Breast epithelium (tissue), 4 donors: ENCODE measurements around the gene TMSB15A. TPM values are rescaled to one million over a fixed set of nuclear protein-coding genes. Genes with fewer than 3 reads are reported as not detected.
"Not testable (repeated sequence)": the region's sequence is repeated elsewhere in the genome, so short reads cannot be mapped to it uniquely, and the experiment has no call there.

ENCODE experiments used
- DNase-seq, 2 donors: peaks; one replicate each; pipeline ENCODE4 v3.0.0-alpha.2; 2019; ENCODE audit warnings: low spot score in 2 of 2
- H3K27ac ChIP-seq, 2 donors: fragments of 200-600 bp; sonication (generic) in 1 of 2; one replicate each; pipeline ENCODE4 v1.5.1; 2016 to 2019; ENCODE audit warnings: mild to moderate bottlenecking in 1 of 2
- H3K27me3 ChIP-seq, 2 donors: fragments of 200-600 bp; sonication (generic) in 1 of 2; one replicate each; pipeline versions ENCODE4 v1.5.1 to v1.6.0; 2017 to 2019; ENCODE audit warnings: control low read depth in 1 of 2, mild to moderate bottlenecking in 1 of 2
- H3K36me3 ChIP-seq: fragments of 200-600 bp; one replicate; pipeline ENCODE4 v1.5.1; 2019
- H3K4me1 ChIP-seq, 2 donors: fragments of 200-600 bp; sonication (generic); one replicate each; pipeline ENCODE4 v1.5.1; 2016 to 2019; ENCODE audit warnings: control low read depth in 1 of 2
- H3K4me3 ChIP-seq, 3 donors: fragments of 200-600 bp; sonication (generic); 1 replicate in 2 of 3; 2 replicates in 1 of 3; pipeline ENCODE4 v1.5.1; 2016 to 2019; ENCODE audit warnings: mild to moderate bottlenecking in 3 of 3, moderate library complexity in 2 of 3
- H3K9me3 ChIP-seq, 2 donors: fragments of 200-600 bp; sonication (generic) in 1 of 2; one replicate each; pipeline ENCODE4 v1.5.1; 2016 to 2019; ENCODE audit warnings: control low read depth in 1 of 2
- CTCF ChIP-seq, 3 donors: fragments of 450-650 bp; IDR thresholded peaks; one replicate each; pipeline ENCODE4 v1.5.1; 2016 to 2017; ENCODE audit warnings: antibody characterized with exemption in 3 of 3, mild to moderate bottlenecking in 3 of 3, moderate library complexity in 3 of 3
- POLR2A ChIP-seq: fragments of 450-650 bp; IDR thresholded peaks from one replicate; pipeline ENCODE4 v1.6.1; 2016; ENCODE audit warnings: antibody characterized with exemption, mild to moderate bottlenecking, moderate library complexity
- POLR2AphosphoS5 ChIP-seq, 3 donors: sonication (generic); formaldehyde crosslinking; IDR thresholded peaks; one replicate each; pipeline ENCODE4 v1.6.1; 2017; ENCODE audit warnings: antibody characterized with exemption in 3 of 3
- intact Hi-C: fragments of 100-400 bp; cut with DNase I; formaldehyde crosslinking; loops from one replicate; pipeline ENCODE4 v1.15.1; 2023; ENCODE audit warnings: low total_unique reads
- total RNA-seq, 3 donors: library from RNA; depleted of rRNA; stranded (reverse); fragments of >200 nt; gene quantifications; one replicate each; pipeline ENCODE4 v1.1.0, GENCODE V29; 2016

The TMSB15A gene
- total RNA-seq, 3 donors from 2014 or later: 1.3 to 1.6 (median 1.4) TPM

- H3K4me1 ChIP-seq: no peaks in the 10 kb centered on the region
- DNase-seq: no peak
- peaks cover 0 to 17% of the 10 kb centered on the region in 2 donors for H3K27me3 ChIP-seq
- no peaks in the 10 kb centered on the region for H3K36me3 ChIP-seq
- no peak overlapping the region for H3K27ac ChIP-seq
- TF ChIP-seq POLR2A (no peak), POLR2AphosphoS5 (IDR thresholded peaks at IDR 0.05) (no peak), CTCF (IDR thresholded peaks at IDR 0.05) (no peak)
- intact Hi-C loops: no loop called here
- H3K4me3 ChIP-seq: no peak overlapping the region
- H3K9me3 ChIP-seq: peaks cover 0 to 5% of the 10 kb centered on the region in 2 donors
Observed at GRCh38 chrX:102535958-102536357, 19.4 kb upstream of the TMSB15A start.

- Histone ChIP-seq H3K27me3 (peaks cover 0 to 45% of the 10 kb centered on the region in 2 donors), H3K9me3 (no peaks in the 10 kb centered on the region), H3K4me3 (peak overlapping the region in 2 of 3 donors; percentile 48 to 63), H3K36me3 (no peaks in the 10 kb centered on the region), H3K4me1 (no peaks in the 10 kb centered on the region), H3K27ac (no peak overlapping the region)
- no peak for DNase-seq
- intact Hi-C loops: no loop called here
- TF ChIP-seq CTCF (IDR thresholded peaks at IDR 0.05) (no peak), POLR2AphosphoS5 (IDR thresholded peaks at IDR 0.05) (no peak), POLR2A (no peak)
Observed at GRCh38 chrX:102517326-102517725, 787 bp upstream of the TMSB15A start.

- TF ChIP-seq CTCF (IDR thresholded peaks at IDR 0.05): no peak
- TF ChIP-seq POLR2AphosphoS5 (IDR thresholded peaks at IDR 0.05): no peak
- Histone ChIP-seq H3K27ac (no peak overlapping the region), H3K4me1 (no peaks in the 10 kb centered on the region), H3K27me3 (peaks cover 0 to 62% of the 10 kb centered on the region in 2 donors), H3K9me3 (no peaks in the 10 kb centered on the region), H3K36me3 (no peaks in the 10 kb centered on the region), H3K4me3 (no peak overlapping the region)
- DNase-seq: no peak
- intact Hi-C loops: no loop called here
Observed at GRCh38 chrX:102514536-102514935, 2.0 kb downstream of the TMSB15A start.

- TF ChIP-seq POLR2AphosphoS5 (IDR thresholded peaks at IDR 0.05) (no peak), POLR2A (no peak), CTCF (IDR thresholded peaks at IDR 0.05) (no peak)
- Histone ChIP-seq H3K4me1 (no peaks in the 10 kb centered on the region), H3K4me3 (no peak overlapping the region), H3K27ac (no peak overlapping the region), H3K27me3 (peaks cover 0 to 41% of the 10 kb centered on the region in 2 donors), H3K36me3 (no peaks in the 10 kb centered on the region), H3K9me3 (peaks cover 8 to 14% of the 10 kb centered on the region in 2 donors)
- intact Hi-C loops: no loop called here
- DNase-seq: no peak
Observed at GRCh38 chrX:102498732-102499131, 17.8 kb downstream of the TMSB15A start.

- Histone ChIP-seq H3K27ac (no peak overlapping the region), H3K36me3 (no peaks in the 10 kb centered on the region), H3K9me3 (peaks cover 5 to 6% of the 10 kb centered on the region in 2 donors), H3K4me1 (no peaks in the 10 kb centered on the region), H3K27me3 (peaks cover 0 to 22% of the 10 kb centered on the region in 2 donors), H3K4me3 (no peak overlapping the region)
- intact Hi-C loops: no loop called here
- TF ChIP-seq CTCF (IDR thresholded peaks at IDR 0.05) (no peak), POLR2AphosphoS5 (IDR thresholded peaks at IDR 0.05) (no peak), POLR2A (no peak)
- DNase-seq: no peak
Observed at GRCh38 chrX:102491766-102492165, 24.8 kb downstream of the TMSB15A start.

- H3K4me3 ChIP-seq, H3K36me3 ChIP-seq, H3K27me3 ChIP-seq, intact Hi-C loops, DNase-seq, H3K9me3 ChIP-seq, H3K4me1 ChIP-seq, H3K27ac ChIP-seq: not testable (repeated sequence)
Observed at GRCh38 chrX:102478765-102479164, 37.8 kb downstream of the TMSB15A start.

- H3K4me1 ChIP-seq, H3K27me3 ChIP-seq, H3K9me3 ChIP-seq, H3K4me3 ChIP-seq, DNase-seq, H3K36me3 ChIP-seq, intact Hi-C loops, H3K27ac ChIP-seq: not testable (repeated sequence)
Observed at GRCh38 chrX:102471762-102472220, 44.7 kb downstream of the TMSB15A start, which contains the start of gene TCP11X2. TSS of gene TCP11X2 (minus strand) at chrX:102471812.

GRCh38 chrX:102470215-102470614 lies 46.3 kb downstream of the TMSB15A start:
- DNase-seq, H3K4me1 ChIP-seq, H3K9me3 ChIP-seq, intact Hi-C loops, H3K27me3 ChIP-seq, H3K4me3 ChIP-seq, H3K36me3 ChIP-seq, H3K27ac ChIP-seq: not testable (repeated sequence)
